ENCODE measurements around the gene VWCE.

Gene VWCE

DNA sequence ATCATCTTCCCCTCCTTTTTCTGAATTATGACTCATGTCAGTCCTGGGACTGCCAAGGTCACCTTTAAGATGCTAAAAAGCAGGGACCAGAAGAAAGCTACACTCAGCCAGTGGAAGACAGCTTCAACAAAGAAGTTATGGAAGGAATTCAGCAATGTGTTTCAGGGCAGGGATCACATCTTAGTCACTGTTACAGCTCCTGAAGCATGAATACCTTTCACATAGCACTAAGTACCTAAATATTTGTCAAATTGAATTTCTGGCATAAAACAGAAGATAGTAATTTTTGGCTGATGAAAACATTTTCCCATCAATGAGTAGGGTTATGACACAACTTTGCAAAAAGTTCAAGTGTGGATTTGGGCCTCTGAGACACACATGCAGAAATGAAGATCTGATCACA is 32.6 kb upstream of the VWCE start:
- no peak for DNase-seq

DNA sequence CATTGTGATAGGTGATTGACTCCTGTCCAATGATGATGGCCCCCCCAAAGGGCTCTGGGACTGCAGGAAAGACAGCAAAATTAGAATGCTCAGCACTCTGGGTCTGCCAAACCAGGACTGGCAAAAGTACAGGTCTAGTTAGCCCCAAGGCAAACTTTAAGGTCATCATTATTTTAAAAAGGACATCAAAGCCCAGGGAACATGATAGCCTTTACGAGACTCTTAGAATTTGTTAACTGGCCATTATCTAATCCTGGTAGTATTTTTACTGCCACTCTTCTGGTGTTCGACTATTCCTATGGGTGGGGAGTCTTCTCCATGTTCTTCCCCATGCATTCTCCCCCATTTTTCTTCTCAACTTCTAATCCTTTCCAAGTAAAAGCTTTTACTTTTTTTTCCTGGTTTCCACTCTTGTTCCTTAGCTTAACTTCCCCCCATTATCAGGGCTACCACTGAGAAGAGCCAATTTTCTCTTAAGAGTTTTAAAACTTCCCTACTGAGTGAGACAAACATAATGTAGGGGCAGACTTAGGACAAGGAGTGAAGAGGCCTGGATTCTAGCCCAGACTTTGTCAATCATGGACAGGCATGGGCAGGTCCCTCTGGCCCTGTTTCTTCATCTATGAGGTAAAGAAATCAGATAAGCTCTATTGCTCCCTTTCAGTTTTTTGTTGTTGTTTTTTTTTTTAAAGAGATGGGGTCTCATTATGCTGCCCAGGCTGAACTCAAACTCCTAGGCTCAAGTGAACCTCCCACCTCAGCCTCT is 30.7 kb upstream of the VWCE start:
- no peak for DNase-seq

DNA sequence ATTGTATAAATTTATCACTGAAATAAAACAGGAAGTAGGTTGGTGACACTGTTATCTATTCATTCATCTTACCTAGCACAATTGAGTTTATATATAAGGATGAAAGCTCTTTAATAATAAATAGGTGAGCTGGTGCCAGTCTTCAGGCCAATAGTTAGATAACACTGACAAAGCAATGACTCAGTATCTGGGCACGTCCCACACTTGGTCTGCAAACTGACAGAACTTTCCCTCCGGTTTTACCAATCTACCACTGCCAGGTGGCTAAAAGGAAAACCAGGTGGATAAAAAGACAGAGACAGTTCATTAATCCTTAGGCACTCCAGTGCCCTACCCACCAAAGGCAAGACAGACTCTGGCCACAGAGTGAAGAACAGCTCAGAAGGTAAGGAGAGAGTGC is 20.1 kb upstream of the VWCE start:
- no peak for DNase-seq

DNA sequence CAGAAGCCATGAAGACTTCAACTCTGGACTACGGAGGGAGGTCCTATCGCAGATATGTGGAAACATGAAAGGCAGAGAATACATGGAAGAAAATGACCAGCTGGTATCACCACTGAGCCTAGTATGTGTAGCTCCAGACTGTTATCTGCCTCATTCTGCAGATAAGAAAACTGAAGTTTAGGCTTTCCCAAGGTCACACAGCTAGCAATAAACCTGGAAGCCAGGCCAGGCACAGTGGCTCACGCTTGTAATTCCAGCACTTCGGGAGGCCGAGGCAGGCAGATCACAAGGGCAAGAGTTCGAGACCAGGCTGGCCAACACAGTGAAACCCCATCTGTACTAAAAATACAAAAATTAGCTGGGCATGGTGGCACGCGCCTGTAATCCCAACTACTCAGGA is 15.6 kb upstream of the VWCE start:
- DNase-seq, result no peak

DNA sequence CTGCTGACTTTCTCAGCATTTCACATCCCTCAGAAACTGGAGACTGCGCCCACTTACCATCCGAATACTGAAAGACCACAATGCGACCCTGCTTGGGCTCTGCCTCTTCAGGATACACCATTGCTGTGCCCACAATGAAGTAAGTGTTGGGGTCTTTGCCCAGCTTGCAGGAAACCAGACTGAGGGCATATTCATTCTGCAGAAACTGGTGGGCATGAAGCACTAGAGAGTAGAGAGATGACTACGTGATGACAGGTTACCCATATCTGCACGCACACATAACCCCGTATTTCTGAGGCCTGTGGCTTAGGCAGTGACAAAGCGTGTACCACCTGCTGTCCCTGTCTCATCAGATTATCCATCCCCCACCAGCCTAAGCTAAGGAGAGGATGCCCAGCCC is 14.6 kb upstream of the VWCE start:
- DNase-seq, result no peak

DNA sequence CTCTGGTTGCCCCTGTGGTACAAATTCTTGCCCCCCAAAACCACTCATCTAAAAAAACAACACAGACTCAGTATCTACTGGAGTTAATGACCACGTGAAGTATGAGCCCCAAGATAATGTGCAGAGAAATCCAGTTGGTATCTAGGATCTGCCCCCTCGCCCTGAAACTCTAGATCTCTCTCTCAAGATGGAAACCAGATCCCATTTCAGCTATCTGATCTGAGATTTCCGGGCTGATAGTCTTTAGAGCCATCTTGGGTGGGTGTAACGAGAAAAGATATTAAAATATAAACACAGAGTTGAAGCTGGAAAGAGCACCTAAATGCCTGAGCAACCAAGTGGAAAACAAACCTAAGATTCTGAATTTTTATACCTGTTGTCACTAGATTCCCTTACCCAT is 14.0 kb upstream of the VWCE start:
- no peak for DNase-seq

DNA sequence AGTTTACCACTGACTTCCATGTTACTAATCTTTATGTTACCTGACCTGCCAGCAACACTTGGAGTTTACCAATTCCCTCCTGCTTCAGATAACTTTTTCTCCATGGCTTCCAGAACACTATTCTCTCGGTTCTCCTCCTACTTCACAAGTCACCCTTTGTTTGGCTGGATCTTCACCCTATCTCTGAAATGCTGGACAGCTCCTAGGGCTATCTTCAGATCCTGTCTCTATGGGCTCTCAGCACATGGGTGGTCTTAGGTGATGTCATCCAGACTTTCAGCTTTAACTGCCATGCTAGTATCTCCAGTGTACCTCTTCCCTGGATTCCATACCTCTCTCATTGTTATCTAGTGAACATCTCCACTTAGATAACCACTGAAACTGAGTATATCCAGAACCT is 12.2 kb upstream of the VWCE start:
- DNase-seq, result no peak

DNA sequence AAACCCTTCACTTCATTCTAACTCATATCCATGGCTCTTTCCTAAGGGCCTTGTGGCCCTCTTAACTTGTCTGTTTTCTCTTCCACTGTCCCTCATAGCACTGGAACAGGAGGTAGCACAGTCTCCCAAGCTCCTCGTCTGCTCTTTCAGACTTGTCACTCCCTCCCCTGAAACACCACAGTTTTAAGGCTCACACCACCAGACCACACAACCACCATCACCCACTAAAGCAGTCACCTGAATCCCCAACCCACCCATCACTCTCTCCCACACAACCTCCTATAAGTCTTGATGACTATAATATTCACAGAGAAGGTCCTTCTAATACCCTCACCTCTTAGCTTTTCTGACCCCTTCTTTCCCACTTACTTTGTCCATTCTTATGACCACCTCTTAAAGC is 11.1 kb upstream of the VWCE start:
- DNase-seq, result no peak

DNA sequence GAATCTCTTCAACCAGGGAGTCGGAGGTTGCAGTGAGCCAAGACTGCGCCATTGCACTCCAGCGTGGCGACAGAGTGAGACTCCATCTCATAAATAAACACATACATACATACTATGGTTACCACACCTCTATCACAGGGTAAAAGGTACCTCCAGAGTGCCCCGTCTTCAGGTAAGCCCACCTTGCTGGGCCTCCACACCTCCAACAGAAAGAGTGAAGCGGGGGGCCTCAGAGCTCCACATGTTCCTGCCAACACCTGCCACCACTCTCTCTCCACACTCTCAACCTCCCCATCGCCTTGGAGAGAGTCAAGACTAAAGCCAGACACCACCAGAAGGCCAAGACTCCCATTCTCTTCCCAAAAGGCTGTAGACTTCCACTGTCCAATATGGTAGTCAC is 10.3 kb upstream of the VWCE start:
- no peak for DNase-seq

DNA sequence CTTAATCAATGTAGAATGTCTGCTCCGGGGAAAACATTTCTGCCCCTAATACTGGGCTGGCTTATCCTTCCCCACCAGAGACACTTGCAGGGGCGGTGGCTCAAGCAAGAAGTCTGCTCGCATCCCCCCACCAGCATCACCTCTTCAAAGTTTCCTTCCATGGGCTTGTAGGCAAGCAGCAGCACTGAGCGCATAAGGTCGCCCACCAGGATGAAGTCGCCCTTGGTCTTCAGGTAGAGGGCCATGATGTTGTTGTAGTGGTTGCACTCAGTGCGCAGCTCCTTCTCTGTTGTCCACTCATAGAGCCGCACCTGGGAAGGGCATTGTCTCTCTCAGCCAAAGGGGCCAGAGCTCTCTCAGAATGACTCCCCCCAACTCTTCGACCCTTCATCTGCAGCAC is 8.6 kb upstream of the VWCE start:
- no peak for DNase-seq

DNA sequence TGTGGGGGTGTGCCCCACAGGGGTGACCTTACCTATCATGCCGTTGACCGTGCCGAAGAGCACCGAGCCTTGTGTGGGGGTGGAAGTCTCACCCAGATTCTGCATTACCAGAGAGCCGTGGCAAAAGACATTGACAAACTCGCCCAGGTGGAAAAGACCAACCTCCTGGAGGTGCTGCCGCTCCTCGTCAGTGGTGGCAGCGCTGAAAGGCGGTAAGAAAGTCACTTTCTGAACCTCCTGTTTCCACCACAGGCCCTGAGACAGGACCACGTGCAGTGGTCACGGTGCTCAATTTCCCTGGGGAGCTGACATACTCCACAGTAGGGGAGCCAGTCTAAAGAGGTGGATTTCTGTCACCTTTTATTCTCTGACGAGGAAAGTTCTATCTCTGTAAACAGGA is 7.4 kb upstream of the VWCE start:
- DNase-seq, result no peak

DNA sequence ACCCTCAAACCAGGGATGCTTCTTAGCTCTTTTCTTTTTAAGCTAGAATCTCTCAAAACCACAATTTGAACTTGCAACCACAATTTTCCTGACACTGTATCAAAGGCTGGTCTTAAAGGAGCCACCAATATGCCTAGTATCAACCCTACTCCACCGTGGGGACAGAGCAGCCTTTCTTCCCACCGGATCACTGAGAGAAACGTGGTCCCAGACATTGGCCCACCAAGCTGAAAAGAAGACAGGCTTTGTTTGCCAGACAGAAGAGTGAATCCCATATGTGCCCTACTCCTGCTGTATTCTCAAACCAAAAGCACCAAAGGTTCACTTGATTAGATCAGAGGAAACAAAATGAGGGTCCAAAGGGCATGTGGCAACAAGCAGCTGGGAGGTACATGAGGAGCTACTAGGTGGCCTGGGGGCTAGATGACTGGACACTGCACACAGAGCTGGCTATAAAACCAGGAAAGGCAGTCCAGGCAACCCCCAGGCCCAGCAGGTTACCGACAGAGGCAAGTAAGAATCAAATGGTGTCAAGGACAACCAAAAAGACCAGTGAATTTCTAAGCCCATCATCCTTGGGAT is 3.6 kb upstream of the VWCE start:
- no peak for DNase-seq

DNA sequence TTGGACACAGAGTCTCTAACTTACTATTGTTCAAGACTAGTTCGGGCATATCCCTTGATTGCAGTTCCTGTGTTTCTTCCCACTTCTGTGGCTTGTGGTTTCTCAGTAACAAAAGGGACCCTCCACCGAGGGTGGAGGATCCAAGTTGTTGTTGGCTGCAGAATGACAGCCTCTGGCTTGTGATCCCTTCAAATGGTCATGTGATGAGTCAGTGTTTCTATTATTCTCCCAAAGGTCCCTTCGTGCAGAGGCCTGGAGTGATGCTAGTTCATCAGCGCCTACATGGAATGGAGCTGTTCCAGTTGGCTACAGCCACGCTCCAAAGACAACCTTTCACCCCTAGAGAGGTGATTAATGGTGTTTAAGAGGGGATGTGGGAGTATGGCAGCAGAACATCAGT is 2.6 kb upstream of the VWCE start:
- no peak for DNase-seq

DNA sequence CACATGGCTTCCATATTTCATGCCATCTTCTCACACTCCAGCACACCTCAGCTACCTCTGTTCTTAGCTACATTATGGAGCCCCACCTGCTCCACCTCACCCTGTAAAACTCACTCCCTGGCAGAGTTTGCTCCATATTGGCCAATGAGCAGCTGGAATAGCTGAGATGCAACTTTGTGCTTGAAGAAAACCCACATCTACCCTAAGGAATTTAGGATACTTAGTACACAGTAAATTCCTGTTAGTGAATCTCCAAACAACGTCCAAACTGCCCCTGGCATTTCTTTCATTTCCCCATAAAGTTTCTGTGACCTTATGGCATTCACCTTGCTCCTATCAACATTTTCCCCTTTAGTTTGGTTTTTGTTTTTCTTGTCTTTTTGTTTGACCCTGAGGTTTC is 2.2 kb upstream of the VWCE start:
- DNase-seq, result no peak

DNA sequence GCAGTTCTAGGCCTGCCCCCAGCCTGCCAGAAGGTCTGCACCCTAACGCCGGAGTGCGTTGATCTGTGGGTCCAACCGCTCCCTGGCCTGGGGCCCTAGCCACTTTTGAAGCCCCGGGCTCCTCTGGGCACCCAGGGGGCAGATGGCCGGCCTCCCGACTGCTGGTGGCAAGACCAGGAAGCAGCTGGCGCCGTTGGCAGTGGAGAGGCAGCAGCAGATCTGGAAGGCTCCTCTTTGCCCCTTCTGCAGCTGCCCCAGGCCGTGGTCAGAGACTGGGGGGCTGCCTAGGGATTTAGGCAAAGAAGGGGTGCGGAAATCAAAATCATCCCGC is 445 bp upstream of the VWCE start:
- DNase-seq, result no peak

DNA sequence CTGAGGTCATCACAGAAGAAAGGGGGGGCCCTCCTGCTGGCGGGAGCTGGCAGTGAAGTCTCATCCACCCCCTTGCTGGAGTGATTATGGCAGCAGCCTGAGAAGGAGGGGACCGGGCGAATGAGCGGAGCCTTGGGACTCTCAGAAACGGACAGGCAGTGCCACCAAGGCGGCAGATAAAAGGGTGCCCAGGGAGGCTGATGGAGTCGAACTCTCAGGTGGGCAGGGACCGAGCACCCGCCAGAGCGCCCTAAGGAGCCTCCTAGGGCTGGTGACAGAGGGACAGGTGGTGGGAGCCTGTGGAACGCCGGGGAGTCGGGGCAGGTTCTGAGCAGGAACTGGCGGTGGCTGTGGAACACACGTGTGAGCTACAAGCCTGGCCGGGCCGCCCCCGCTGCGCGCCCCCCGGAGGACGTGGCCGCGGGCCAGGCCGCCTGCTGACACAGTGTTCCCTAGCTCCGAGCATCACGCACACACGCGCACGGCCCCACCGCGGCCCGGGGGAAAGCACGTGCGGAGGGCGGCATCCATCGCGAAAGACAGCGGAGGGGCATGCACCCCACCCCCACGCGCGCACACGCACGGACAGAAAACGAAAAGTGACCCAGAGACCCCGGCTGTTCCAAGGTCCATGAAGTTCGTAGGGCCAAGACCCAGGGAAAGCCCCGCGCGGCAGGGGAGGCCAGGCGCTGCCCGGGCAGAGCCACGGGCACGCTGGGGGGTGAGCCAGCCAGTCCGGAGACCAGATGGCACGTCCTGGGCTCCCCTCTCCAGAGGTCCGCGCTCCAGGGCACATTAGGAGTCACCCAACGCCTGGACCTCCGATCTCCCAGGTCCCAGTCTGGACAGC is 1.0 kb downstream of the VWCE start:
- peak in 2 of 4 experiments; percentile 18 to 41 for DNase-seq

DNA sequence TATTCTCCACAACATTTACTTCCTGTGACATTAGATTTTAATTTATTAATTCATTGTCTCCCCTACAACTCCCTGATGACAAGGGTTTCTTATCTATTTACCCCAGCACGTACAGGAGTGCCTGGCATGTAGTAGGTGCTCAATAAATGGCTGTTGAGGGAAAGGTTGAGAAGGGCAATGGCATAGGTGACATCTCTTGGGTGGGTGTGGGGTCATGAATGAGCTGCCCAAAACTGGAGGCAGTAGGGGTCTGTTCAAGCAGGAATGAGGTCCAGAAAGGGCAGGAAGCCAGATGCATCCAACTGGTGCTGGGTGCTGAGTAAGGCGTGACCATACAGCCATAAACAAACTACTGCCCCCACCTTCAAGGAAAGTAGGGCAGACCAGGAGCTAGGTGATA is 2.8 kb downstream of the VWCE start:
- DNase-seq, result no peak

DNA sequence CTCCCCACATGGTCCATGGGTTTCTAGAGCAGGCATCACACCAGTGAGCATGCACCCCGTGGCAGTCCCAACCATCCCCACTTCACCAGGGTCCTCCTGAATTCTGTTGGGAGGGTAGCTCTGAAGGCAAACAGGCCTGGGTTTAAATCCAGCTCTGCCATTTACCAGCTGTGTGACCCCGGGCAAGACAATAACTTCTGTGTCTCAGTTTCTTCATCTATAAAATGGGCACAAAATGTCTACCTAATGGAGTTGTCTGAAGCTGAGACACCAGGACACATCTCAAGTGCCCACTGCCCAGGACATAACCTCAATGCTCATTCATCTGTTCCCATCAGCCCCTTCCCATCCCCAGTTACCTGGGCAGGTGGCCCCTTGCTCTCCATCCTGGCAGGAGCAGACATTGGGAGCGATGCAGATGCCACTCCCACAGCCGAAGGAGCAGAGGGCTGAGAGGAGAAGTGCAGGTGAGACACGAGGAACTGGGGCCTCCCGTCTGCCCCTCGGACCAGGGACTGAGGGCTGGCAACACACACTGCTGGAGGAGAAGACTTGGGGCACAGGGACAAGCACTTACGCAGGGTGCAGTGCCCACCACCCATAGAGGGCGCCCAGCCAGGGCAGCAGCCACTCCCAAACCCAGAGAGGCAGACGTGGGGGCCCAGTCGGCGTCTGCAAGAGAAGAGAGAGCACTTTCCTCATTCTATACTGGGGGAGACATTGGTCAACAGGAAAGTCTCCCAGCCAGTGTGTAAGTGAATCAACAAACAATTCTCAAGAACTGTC is 4.0 kb downstream of the VWCE start:
- DNase-seq, result no peak

DNA sequence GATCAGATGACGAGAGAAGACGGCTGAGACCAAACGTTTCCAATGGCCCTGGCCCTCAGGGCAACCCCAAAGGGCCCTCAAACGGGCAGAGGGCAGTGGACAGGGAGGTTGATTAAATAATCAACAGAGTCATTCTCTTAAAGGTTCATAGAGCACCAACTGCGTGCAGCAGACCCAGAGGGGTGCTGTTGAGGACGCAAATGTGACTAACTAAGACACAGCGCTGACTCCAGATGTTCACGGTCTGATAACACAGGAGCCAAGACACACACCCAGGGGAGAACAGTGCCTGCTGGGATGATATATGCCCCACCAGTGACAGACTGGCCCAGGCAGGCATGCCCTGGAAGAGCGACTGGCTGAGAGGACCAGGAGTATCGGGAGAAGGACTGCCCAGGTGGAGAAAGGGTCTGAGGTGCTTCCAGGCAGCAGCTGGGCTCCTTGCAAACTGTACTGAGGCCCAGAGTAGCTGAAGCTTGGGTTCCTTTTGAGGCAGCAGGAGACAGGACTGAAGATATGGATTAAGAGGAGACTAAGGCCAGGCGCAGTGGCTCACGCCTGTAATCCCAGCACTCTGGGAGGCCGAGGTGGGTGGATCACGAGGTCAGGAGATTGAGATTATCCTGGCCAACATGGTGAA is 7.7 kb downstream of the VWCE start:
- DNase-seq, result no peak

DNA sequence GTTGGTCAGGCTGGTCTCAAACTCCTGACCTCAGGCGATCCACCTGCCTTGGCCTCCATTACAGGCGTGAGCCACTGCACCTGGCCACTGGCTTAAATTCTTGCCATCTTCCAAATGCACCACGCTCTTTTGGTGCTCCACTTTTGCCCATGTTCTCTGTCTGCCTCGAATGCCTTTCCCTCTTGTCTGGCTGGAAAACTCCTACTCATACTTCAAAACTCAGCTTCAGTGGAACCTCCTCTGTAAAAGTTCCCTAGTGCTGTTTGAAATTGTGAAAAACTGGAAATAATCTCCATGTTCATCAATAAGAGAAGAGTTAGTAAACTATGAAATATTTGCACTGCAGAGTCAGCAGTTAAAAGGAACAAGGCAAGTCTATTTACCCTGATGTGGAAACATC is 11.5 kb downstream of the VWCE start:
- DNase-seq, result no peak

DNA sequence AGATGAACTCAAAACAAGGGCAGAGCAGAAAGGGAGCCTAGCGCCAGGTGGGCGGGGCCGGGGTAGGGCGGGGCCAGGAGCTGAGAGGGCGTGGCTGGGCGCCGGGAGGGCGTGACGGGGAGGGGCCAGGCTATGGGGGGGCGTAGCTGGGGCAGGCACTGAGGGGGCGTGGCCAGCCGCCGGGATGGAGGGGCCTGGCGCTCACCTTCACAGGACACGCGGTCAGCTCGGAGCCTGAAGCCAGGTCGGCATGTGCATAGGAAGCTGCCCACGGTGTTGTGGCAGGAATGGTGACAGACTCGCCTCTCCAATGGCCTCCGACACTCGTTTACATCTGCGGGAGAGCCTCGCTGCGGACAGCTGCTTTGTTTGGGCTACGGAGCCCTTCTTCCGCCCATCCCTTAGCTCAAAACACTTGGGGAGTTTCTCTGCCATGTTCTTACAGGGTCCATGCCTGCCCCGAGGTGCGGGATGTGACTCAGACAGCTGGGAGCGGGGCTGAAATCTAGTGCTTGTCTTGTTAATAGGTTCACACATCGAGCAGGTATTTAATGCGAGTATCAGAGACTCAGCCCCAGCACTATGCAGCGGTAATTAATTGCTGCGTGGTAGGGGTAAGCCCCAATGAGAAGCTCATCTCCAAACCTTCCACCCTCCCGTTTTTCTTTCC is 13.4 kb downstream of the VWCE start:
- DNase-seq, result no peak

DNA sequence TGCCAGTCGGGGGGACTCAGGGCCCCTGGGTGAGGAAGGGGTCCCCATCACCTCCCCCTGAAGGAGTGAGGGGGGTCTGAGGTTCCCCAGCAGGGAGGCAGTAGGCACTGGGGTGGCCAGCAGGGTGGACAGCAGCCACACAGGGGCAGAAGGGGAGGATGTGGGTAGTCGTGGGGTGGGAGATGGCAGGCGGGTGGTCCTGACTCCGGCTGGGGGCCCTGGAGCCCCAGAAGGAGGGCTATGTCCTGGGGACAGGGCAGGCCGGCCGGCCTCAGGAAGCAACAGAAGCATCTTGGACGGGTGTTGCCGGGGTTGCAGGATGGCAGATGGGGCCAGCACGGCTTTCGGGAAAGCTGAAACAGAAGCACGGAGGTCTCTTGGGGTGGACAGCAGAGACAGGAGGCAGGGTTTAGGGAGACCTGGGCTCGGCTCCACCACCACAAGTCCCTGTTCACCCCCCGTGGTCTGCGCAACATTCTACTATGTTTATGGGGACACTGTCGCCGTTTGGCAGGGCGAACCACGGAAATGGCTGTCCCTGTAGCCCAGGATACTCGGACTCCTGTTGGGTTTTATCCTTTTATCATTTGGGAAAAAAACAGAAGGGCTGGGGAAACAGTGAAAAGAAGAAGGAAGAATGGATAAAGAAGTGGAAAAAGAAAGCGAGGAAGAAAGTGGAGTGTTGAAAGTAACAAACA is 14.1 kb downstream of the VWCE start:
- no peak for DNase-seq
